ENCODE data around the gene IRAK4. TPM values are rescaled to one million over a fixed set of nuclear protein-coding genes. Genes with fewer than 3 reads are reported as not detected.
A peak's percentile ranks its signal among the peaks of the same experiment; 100 is the strongest.

IRAK4 gene
- total RNA-seq, 1 donor from 2014 or later: 16.4 TPM

DNA sequence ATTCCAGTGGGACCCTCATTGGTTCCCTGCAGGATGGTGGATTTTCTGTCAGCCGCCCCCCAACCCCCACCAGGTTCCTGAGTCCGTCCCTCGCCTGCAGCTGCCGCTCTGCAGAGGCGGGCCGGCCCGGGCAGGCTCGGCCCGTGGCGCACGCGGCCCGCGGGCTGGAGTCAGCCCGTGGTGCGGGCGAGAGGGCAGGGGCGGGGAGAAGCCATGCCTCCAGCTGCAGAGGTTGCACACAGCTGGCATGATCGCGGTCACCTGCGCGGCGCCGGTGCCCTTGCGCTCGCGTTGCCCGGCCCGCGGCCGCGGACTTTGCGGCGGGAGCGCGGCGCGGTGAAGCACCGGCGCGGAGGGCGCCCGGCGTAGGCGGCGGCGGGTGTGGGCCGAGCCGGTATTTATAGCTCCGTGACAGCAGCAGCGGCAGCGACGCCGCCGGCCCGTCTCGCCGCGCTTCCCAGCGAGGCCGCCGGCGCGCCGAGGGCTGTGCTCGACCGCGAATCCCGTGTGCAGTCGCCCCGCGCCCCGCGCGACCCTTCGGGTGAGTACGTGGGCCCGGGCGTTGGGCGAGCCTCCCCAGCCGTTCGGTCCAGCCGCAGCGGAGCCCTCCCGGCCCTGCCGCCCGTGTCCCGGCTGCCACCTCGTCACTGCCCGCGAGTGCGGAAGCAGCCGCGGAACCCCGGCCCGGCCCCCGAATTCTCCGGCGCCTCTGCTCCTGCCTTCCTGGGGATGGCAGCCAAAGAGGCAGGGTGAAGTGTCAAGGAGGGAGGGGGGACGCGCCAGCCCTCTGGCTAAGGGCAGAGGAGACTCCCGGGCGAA lies 77.1 kb downstream of the IRAK4 start, which contains the start of gene TMEM117:
TMEM117 (plus strand) TSS at position 426 of the 819 bp plus-strand sequence.
- DNase-seq (ENCODE audit: extremely low read depth, low read depth, low spot score): no peak

DNA sequence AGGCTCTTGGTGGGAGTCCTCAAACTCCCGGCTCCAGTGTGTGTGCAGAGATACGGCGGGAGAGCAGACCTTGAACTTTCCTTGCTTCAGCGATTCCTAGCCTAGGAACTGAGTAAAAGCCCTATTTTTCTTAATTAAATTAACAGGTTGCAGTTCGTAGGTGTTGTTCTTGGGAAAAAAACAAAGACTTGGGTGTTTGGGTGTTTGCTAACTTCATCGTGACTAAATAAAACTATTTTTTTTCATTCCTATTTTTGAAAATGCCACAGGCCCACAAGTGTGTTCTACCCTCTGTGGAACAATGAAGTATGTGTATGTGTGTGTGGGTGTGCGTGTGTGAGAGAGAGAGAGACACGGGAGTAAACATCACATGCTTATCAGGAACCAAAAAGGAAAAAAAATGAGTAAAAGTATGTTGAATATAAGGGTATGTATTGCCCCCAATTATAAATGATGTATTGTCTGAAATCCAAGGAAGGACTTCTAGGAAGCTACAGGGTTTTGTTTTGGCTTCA lies 77.8 kb downstream of the IRAK4 start:
- peak; percentile 7 for DNase-seq (ENCODE audit: extremely low read depth, low read depth, low spot score)

Other genes with a start within 250 kb of the IRAK4 start
- not detected in 2 replicates for gene ADAMTS20, start 206.7 kb upstream of the IRAK4 start, total RNA-seq
- gene PUS7L, start 161 bp upstream of the IRAK4 start, total RNA-seq: 8.3 and 11.6 TPM in 2 replicates
- 85.6 and 90.3 TPM in 2 replicates for gene TWF1, start 47.4 kb downstream of the IRAK4 start, total RNA-seq
- gene TMEM117, start 77.1 kb downstream of the IRAK4 start, total RNA-seq: 8.5 and 12.0 TPM in 2 replicates

Data from glomerular endothelial cell (primary cell).